GM12801 (cell line): ENCODE results near the gene MGAT3.

Source experiments
- CTCF ChIP-seq: IDR thresholded peaks from one replicate; pipeline ENCODE4 v1.5.1; 2011; ENCODE audit warnings: control low read depth; ENCODE audit not compliant: insufficient read length; ENCODE audit errors: extremely low read depth

The MGAT3 gene

DNA sequence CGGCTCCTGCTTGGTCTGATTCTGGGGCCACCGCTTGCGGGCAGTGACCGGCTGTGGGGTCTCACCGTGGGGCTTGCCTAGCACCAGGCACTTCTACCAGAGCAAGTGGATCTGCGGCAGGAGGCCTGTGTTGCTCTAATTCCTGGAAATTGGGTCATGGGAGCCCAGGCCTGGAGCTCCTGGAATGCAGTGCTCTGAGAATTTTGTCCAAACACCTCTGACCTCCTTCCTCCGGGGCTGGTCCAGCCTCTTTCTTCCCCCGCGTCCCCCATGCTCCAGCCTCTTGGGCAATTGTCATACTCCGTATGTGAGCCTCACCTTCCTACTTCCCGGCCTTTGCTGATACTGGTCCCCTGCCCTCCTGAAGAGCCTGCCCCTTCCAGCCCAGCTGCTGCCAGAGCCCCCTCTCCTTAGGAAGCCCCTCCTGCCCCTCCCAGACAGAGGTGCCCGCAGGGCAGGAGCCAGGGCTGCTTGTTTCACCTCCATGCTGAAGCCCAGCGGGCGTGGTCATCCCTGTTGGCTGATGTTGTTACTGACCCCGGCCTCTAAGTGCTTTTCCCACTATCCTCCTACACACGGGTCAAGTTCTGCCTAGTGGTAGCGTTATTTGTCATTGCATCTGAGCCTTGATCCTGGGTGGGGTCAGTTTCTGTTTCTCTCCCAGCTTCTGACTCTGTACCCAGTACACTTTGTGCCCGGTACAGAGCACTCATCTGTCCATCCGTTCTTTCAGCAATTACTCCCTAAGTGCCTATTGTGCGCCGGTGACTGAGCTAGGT is 9.6 kb downstream of the MGAT3 start:
- no peak for TF ChIP-seq CTCF

DNA sequence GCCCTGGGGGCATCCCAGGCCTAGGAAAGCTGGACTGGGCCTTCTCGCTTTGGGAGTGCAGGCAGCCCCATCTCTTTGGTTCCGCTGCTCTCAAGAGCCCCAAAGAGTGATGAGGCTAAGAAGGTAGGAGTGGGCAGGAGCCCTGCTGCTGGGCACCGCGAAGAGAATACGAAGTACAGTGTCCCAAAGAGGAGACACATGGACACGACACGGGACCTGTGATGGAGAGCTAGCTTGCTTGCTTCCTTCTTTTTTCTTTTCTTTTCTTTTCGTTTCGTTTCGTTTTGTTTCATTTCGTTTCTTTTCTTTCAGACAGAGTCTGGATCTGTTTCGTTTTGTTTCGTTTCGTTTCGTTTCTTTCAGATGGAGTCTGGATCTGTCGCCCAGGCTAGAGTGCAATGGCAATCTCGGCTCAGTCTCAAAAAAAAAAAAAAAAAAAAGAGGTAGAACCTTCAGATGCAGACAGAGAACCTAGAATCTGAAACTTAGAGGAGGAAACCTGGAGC is 10.6 kb downstream of the MGAT3 start:
- no peak for TF ChIP-seq CTCF

- no peak for TF ChIP-seq CTCF
Observed at GRCh38 chr22:39468487-39469325, 11.9 kb downstream of the MGAT3 start.

DNA sequence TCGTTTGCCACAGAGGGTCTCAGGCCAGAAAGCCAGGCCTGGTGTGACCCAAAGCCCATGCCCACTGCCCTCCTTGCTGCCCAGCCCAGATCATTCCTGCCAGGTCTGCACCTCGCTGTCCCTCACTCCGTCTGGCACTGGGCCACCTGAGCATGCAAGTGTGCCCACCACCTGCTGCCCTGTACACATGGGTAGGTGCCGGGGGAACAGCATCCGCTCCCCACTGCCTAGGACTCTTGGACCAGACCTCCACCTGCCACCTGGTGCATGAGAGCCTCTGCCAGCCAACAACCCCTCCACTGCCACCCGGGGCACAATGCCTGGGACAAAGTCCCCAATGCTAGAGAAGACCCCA is 12.5 kb downstream of the MGAT3 start:
- no peak for TF ChIP-seq CTCF

DNA sequence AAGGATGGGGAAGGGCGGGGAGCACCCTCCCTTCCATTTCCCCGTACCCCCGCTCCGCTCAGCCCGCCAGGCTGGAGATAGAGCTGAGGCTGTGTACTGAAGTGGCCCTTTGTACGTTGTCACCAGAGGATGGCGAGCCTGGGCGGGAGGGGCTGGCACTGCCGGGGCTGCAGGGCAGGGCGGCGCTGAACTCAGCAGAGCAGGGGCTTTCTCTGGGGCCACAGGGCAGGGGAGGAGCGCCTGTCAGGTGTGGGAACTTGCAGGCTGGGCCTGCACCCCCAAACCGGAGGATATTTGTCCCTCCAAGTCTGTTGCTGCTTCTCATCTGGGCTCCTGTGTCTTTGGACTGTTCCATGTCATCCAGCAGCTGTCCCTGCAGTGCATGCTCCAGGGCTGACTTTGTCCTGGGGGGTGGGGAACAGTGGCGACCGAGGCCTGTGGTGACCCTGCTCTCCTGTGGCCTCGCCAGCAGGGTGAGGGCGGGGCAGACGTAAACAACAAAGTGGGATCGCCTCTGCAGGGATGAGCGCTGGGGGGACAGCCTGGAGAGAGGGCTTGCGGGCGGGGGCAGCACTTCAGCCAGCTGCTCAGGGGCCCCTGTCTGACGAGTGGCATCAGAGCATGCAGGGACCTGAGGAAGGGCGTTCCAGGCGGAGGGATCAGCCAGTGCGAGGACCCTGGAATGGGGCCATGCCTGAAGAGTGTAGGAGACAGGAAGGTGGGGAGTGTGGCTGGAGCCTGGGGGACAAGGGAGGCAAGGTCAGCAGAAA is 13.1 kb downstream of the MGAT3 start:
- TF ChIP-seq CTCF = no peak

DNA sequence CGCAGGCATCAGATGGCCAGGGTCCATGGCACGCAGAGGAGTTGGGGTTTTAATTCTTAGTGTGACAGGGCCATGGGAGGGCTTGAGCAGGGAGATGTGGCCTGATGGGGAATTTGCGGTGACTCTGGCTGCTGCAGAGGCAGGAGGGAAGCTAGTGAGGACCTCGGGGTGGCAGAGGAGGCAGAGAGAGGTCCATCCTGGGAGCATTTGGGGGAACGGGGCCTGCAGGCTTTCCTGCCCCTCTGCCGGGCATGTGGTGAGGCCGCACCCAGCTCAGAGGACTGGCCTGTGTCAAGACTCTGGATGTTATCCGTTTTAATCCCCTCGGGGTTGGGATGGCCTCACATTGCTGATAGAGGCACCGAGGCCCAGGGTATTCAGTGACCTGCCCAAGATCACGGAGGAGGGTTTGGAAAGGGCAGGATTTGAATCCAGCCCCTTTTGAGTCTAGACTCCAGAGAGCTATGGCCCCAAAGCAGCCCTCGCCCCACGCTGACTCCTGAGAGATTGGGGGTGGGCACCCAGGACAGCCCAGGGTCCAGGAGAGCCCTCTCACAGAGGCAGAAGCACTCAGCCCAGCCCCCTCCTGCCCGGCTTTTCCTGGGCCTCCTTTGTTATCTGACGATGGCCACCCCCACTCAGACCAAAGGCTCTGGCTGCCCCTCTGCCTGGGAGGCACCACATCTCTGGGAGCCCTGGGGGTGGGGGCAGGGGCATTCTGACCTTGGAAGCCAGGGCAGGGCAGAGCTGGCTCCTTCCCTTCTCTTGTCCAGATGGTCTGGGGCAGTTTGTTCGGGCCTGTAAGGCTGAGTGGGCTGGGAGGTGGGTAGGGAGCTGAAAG is 13.9 kb downstream of the MGAT3 start:
- TF ChIP-seq CTCF = no peak
